Amniotic stem cell (primary cell): Measurements from ENCODE around the gene HRH2.

Experiments used
- DNase-seq: peaks from one replicate; lab custom pipeline; 2025; lab: John Stamatoyannopoulos, UW

Gene HRH2

GRCh38 chr5:175678074-175678473 lies 20.2 kb downstream of the HRH2 start:
- DNase-seq, result no peak

DNA sequence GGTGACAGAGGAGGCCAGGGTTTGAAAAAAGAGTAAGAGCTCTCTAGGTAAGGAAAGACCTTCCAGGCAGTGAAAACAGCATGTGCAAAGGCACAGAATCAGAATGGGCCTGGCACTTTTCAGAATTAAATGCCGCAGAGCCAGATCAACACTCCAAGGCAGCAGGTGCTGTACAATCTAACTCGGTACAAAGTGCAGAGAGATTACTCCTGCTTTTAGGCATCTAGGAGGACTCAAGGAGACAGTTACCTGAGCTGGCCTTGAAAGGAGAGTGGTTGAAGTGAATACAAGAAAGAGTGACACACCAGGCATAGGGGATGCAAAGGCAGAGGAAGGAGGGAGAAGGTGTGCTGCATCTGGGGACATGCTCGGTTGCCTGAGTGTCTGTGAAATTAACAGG lies 21.5 kb downstream of the HRH2 start:
- DNase-seq, result no peak

- DNase-seq, result no peak
These were observed 22.1 kb downstream of the HRH2 start for GRCh38 chr5:175680020-175680419.

DNA sequence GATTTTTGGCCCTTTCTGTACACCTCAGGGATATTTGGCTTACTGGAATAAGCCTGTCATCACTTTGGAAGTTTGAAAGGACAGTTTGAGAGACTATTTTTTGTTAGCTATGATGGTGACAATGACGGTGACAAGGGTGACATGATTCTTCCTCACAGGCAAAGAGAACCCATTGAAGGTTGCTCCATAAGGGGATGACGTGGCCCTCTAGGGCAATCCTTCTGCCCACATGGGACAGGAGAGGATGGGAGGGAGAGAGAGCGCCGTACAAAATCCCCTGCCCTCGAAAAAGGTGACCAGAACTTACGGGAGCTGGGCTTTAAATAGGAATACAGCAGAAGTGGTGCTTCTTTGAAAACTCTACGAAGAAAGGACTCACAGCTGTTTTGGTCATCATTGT lies 22.6 kb downstream of the HRH2 start:
- no peak for DNase-seq

- no peak for DNase-seq
These were observed 23.4 kb downstream of the HRH2 start for GRCh38 chr5:175681045-175681967.

GRCh38 chr5:175681968-175682340 lies 24.1 kb downstream of the HRH2 start:
- no peak for DNase-seq

DNA sequence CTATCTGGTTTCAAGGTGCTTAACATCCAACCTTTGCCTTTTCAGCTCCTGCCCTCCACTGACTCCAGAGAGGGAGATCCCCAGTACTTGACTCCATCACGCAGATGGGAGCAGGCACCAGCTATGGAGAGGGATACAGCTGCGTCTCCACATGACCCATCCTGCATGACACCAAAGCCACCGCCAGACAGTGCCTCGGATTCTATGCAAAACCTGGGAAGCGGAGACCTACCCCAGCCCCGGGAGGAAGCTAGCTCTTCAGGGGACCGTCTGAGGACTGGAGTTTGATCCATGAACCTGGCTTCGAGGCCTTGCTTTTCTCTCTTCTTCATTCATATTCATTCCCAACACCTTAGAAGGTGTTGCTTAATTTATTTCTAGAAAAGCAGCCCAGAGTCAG lies 24.8 kb downstream of the HRH2 start:
- DNase-seq, result no peak

- no peak for DNase-seq
These were observed 25.4 kb downstream of the HRH2 start for GRCh38 chr5:175683231-175683630.

DNA sequence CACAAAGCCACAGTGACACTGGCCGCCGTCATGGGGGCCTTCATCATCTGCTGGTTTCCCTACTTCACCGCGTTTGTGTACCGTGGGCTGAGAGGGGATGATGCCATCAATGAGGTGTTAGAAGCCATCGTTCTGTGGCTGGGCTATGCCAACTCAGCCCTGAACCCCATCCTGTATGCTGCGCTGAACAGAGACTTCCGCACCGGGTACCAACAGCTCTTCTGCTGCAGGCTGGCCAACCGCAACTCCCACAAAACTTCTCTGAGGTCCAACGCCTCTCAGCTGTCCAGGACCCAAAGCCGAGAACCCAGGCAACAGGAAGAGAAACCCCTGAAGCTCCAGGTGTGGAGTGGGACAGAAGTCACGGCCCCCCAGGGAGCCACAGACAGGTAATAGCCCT lies 26.1 kb downstream of the HRH2 start:
- no peak for DNase-seq

DNA sequence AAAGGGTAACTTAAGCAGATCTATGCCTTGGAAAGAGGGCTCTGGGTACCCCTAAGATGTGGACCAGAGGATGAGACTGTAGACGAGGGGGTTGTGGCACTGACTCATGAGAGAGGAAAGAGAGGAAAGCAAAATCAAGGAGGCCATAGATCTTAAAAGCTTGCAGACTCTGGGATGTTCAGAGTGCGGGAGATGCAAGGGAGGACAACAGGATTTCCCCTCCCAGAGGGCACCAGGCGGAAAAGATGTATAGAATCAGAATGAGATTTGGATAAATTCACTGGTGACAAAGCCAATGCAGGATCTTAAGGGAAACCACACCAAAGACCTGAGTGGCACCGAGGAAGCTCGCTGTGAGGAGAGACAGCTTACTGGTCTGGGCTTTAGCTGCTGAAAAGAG lies 27.1 kb downstream of the HRH2 start:
- no peak for DNase-seq

GRCh38 chr5:175685701-175686350 lies 28.0 kb downstream of the HRH2 start:
- DNase-seq, result no peak

DNA sequence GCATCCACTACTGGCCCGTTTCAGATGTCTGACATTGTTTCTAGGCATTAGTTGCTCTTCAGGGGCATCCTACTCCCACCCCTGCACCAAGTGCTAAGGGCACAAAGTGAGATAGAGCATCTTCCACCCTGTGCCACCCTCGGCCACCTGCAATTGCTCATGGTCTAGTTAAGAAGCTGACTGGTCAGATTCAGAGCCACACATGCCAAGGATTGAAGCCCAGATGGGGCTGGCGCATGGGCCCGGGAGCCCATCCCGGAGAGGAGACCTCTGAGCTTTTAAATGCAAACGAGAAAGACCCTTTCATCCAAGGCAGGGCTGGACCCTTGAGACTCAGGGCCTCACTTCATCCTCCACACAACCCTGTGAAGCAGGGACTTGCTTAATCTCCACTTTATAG lies 28.5 kb downstream of the HRH2 start:
- no peak for DNase-seq

DNA sequence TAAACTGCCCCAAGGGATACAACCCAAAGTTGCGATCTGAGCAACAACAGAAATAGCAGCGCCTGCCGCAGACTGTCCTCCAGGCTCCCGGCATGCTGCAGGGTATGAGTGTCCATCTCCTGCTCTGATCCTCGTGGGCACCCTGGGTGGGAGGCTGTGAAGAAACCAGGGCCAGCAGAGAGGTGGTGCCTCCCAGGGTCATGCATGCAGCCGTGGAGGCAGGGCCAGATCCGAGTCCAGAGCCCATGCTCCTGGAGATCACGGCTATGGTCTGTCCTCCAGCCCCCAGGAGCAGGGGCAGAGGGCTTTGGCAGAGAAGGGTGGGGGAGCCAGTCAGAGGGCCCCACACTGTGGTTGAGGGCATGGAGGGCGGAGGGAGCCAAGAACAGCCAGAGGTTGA lies 29.0 kb downstream of the HRH2 start:
- DNase-seq, result no peak

DNA sequence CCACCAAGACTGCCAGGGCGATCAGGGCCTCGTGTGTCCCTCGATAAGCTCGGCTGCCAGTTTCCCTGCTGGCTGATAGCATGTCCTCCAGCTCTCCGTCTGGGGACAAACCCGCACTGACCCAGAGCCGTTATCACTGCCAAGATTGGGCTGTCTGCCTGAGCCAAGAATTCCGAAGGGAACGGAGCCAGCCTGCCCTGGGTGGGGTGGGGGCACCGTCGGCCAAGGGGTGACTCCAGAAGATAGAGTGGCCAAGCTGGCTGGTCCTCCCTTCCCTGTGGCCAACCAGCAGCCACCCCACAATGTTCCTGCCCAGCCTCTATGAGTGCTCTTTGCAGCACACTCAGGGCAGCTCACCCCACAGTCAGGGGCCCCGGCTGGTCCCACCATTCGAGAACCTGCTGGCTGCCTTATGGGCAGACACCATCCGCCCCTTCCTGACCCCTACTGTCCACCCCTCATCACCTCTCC lies 29.4 kb downstream of the HRH2 start:
- DNase-seq, result no peak

DNA sequence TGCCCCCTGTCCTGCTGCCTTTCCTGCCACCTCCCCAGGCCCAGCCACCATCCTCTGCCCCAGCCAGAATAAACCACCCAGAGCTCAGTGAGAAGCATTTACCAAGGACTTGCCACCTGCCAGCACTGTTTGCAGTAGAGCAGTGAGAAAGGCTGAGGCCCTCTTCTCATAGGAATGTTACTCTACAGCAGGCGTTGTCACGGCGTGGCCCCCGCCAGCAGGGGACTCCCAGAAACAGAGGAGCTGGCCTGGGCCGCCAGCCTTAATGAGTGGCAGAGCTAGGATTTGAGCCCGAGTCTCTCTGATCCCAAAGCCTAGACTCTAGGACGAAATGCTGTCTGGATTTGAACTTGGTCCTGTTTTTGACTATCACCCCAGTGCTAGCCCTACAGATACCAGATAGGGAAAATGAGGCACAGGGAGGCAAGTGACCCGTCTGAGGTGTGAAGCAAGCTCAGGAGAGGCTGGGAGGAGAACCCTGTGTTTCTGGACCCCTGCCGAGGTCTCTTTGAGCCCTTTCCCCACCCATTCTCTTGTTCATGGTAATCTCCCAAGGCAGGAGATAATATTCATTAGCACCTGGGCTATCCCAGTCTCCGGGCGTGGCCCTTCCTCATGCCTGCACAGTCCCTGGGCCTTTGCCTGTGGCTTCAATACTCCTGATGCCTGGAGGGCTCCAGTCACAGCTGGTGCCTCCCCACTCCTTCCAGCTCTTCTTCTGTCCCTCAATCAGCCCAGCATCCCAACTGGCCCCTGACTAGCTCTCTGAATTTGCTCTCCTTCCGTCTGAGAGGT lies 30.7 kb downstream of the HRH2 start:
- DNase-seq, result no peak

GRCh38 chr5:175689147-175689991 lies 31.5 kb downstream of the HRH2 start:
- DNase-seq, result no peak

- no peak for DNase-seq
These were observed 32.2 kb downstream of the HRH2 start for GRCh38 chr5:175690025-175690424.

GRCh38 chr5:175690586-175690985 lies 32.7 kb downstream of the HRH2 start:
- DNase-seq, result no peak

DNA sequence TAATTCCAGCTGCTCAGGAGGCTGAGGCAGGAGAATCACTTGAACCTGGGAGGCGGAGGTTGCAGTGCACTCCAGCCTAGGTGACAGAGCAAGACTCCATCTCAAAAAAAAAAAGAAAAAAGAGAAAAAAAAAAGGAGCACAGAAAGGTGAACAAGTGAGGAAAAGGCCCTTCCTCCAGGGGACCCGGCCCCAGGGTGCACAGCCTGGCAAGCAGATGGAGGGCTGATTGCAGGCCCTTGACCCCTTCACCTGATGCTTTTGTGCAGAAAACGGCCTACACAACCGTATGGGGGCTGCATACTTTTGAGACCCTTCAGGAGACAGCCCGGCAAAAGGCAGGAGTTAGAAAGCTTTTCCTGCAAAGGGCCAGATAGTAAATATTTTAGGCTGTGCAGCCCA lies 33.9 kb downstream of the HRH2 start:
- no peak for DNase-seq

DNA sequence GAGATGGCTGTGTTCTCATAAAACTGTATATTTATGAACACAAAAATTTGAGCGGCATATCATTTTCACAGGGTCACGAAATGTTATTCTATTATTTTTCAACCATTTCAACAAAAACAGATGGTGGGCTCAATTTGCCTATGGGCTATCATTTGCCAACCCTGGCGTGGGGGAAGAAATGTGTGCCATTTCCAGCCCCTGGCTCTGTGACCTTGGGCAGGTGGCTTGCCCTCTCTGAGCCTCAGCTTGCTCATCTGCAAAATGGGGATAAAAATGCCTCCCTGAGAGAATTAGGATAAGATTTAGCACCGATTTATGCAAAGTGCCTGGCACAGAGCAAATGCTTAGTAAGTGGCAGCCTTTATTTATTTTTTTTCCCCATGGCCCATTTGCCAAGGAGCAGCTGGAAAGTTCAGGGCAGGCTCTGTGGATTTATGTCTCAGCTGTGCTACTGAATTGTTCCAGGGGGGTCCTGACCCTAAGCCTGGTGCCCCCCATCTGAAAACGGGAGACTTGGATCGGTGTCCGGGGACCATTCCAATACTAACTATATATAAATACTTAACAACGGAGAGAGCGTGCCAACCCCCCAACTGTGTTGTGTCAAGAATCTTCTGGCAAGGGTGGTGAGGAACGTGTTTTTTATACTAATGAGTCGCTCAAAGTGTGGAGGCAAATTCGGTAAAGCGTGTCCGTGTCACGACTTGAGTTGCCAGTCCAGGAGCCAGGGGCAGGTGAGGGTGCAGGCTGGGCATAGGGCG lies 34.5 kb downstream of the HRH2 start:
- no peak for DNase-seq
